Activated CD4-positive, alpha-beta T cell treated with anti-CD3 and anti-CD28 coated beads, Interleukin-2, amount 50 U/mL, for 48 hours (primary cell): ENCODE data around the gene MRPS22.
"Not testable (repeated sequence)": the region's sequence is repeated elsewhere in the genome, so short reads cannot be mapped to it uniquely, and the experiment has no call there.

Experiments
- DNase-seq, 2 experiments: peaks; one replicate each; pipeline ENCODE4 v3.0.0-alpha.2; 2020

MRPS22 gene

GRCh38 chr3:139342054-139342453 is 1.8 kb upstream of the MRPS22 start:
- DNase-seq: no peak

DNA sequence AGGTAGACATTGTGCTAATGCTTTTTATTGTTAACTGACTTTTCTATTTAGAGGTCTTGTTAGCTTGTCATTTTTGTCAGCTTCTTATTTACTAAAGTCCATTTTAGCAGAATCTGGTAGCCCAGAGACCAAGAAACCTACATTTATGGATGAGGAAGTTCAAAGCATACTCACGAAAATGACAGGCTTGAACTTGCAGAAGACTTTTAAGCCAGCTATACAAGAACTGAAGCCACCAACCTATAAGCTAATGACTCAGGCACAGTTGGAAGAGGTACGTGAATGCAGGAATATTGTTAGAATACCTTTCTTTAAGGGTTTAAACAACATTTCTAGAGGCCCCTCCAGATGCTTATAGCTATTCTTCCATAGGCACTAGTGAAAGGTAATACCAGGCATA is 3.0 kb downstream of the MRPS22 start:
- DNase-seq: no peak

GRCh38 chr3:139353920-139354556 is 10.2 kb downstream of the MRPS22 start:
- DNase-seq: no peak

GRCh38 chr3:139354661-139355060 is 10.8 kb downstream of the MRPS22 start:
- no peak for DNase-seq

DNA sequence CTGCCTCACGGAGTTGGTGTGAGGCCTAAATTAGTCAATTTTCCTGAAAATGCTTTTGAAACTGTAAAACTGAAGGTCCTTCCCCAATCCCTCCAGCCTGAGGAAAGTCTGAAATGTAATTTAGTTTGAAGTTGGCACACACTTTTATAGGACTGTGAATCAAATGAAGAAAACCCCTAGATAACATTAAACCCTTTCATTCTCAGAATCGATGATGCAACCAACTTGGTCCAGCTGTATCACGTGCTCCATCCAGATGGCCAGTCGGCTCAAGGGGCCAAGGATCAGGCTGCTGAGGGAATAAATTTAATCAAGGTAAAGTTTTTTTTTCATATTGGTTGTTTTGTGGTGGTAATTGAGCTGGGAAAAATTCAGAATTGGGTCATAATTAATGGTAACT is 11.7 kb downstream of the MRPS22 start:
- no peak for DNase-seq

DNA sequence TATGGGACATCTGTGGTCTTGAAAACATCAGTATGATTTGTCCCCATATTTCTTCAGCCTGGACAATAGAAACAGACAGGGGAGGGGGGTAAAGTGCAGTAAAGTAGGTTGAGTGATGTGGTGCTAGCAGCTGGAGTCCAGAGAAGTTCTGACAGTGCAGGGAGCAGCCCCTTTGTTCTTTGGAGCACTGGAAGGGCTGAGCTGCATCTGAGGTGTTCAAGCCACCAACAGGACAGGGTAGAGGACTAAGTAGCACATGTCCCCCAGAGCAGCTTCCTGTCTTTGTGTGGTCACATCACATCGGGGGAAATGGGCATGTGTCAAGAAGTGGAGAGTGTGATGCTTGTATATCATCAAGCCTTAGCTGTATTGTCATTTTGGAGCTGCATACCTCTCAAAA is 12.1 kb downstream of the MRPS22 start:
- DNase-seq: no peak

GRCh38 chr3:139357899-139358298 is 14.1 kb downstream of the MRPS22 start:
- DNase-seq: peak in 1 of 2 experiments; percentile 10

DNA sequence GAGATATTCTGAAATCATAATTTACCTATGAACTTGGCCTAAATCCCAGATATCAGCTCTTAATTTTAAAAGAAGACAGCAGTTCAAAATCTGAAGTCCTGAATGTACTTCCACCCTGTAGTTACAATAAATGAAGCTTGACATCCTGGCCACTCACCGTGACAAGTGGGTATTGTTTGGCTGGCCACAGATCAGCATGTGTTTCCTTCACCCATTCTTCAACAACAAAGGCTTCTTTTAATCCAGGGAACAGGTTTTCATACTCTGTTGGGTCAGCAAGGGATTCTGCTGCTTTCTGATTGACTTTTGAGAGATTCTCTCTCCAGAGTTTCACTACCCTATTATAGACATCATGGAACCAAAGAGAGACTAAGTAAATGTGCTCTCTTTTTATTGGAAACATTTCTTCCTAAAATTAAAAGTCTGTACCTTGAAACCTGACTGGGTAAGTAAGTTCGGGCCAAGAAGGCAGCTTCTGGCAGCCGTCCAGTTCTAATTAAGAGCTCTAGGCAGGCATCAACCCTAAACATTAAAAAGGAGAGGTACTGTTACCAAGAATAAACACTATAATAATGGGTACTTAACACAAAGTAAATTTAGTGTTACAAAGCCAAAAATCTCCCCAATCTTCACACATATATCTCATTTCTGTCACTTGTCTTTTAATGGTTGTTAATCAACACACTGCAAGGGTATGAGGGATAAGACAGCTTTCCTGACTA is 15.2 kb downstream of the MRPS22 start:
- no peak for DNase-seq

- DNase-seq: no peak
Observed at GRCh38 chr3:139361276-139361675, 17.5 kb downstream of the MRPS22 start.

DNA sequence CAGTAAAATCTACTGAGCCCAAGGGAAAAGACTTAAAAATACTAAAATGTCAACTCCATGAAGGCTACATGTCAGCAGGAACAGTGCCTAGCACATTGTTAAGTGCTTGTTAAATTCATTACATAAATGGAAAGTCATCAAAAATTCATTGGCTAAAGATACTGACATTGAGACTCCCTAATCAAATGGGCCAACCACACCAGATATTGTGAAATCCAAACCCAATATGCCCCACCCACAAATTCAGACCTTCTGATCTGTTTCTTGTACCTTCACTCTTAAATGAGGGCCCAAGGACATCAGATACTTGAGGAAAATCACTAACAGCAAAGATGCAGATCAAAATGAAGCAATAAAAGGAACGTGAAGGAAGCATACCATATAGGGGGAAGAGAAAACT is 20.7 kb downstream of the MRPS22 start:
- no peak for DNase-seq

GRCh38 chr3:139374099-139374498 is 30.3 kb downstream of the MRPS22 start:
- no peak for DNase-seq

DNA sequence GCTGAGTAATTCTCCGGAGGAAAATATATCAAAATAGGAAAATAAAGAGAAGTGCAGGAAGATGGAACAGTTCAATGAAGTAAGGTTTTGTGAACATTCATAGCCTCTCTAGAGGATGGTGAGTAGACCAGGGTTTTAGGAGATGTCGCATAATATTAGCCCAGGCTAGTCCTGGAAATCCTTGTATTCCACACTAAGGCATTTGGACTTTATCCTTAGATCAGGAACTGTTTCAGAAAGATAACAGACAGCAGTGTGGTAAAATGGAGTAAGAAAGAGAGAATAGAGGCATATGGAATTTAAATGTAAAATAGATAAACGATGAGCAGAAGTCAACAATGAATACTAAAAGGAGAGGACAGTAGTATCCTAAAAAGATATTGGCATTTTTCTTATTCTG is 33.6 kb downstream of the MRPS22 start:
- no peak for DNase-seq

DNA sequence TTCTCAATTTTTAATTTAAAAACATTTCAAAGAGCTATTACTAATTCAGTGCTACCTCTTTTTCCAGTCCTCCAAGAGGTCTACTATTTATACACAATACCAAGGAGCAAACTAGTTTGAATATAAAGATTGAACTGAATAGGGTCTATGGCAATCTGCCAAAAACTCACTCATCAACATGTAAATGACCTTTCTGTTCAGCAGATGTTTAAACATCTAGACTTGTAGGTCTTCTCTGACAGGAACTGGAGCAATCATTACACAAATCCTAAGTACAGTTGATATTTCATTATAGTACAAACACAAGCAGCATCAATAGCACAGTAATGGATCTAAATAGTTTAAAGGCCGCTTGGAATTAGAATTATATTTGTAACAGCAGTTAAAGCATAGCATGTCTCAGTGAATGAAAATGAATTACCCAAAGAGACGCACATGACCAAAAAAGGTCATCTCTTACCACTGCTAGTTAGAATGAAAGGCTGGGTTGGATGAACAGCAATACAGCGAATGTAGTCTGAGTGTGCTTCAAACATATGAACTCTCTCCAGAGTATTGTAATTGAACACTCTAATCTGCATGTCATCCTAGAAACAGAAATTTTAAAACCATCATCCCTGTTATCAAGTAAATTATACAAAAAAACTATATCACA is 34.9 kb downstream of the MRPS22 start:
- DNase-seq: no peak

- DNase-seq: no peak
Observed at GRCh38 chr3:139380575-139380974, 36.8 kb downstream of the MRPS22 start.

DNA sequence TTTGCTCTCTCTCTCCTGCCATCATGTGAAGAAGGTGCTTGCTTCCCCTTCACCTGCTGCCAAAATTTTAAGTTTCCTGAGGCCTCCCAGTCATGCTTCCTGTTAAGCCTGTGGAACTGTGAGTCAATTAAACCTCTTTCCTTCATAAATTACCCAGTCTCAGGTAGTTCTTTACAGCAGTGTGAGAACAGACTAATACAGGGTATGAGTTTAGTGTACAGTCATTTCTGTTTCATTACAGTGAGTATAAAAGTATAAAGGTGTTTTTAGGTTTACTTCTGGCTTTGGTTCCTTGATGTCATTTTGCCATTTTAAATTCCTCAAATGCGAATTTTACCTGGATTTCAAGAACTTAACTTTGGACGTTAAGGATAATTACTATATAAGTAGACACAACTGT is 38.5 kb downstream of the MRPS22 start:
- DNase-seq: not testable (repeated sequence)

DNA sequence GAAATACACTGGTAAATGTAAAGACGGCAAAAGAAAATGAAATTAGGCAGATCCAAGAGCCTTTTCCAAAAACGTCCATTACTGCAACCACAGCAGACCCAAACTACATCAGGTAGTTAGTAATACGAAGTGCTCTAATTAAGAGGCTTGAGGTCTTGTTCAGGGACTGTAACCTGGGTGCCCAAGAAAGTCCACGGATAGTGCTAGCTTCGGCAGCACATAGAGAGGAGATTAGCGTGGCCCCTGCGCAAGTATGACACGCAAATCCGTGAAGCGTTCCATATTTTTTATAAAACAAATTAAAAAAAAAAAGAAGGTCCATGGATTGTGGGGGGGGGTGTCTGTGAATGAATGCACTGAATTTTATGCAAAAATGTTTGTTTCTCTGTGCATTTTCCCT is 44.3 kb downstream of the MRPS22 start:
- no peak for DNase-seq

DNA sequence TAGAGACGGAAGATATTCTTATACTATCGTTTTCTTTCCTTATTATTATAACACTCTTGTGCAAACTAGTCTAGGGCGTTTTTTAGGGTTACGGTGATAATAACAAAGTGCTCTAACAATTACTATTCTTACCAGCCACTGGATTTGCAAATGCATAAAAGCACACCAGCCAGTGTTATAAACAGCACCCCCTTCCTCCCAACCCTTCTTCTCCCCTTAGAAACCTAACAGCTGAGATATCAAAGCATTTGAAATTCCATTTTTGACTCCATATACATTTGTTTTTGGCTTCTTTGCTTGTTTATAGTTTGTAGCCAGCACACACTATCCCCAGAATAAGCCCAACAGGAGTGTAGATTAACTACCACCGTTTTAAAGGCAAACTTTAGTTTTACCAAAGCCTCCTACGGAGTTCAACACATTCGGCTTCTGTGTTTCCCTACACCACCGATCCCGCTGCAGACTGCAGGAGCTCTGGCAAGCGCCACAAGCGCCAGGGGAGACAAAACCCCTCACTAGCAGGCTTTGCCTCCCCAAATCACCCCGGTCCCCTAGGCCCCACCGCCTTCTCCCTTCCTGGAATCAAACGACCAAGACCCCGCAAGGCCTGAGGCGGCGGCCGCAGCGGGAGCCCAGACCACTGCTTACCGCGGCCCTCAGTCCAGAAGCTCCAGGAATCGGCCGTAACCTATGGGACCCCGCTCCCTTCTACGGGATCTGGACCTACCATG is 45.2 kb downstream of the MRPS22 start:
- peak in 1 of 2 experiments; percentile 34 for DNase-seq

DNA sequence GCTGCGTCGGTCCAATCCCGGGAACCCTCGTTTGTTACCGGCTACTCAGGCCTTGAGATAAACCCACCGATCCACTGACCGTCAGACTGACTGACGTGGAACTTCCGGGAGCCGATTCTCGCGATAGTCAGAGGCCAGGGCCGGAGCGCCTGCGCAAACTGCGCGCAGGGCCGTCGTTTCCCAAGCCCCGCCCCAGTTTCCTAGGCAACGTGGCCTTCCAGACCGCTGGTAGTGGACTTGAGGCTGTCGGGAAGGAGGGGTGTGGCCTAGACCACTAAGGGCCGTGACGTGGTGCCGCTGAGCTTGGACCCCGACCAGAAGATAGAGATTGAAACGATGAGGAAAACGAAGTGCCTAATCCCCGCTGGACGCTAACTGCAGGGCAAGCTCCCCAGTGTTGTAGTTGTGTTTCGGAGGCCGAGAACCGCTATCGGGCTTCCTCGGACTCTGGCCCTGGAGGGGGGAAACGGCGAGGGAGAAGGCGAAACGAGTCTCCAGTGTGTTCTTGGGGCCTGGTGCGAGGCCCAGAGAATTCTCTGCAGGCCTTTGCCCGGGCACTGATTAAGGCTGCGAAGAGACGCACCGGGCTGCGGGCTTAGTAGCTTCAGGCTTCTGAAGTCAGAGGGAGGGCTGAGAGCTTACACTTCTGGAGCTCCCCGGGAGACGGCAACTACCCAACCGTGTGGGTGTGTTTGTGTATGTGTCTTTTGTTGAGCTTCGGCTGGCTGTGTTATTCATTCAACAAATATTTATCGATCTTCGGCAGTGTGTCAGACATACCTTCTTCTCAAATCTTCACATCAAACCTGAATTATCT is 45.9 kb downstream of the MRPS22 start, which contains the start of gene COPB2:
Gene COPB2 (minus strand): TSS at position 96 of the 817 bp plus-strand sequence. CDS start 97 bp downstream, outside the sequence.
- peak; percentile 99 for DNase-seq

GRCh38 chr3:139394116-139394515 is 50.3 kb downstream of the MRPS22 start:
- DNase-seq: no peak

DNA sequence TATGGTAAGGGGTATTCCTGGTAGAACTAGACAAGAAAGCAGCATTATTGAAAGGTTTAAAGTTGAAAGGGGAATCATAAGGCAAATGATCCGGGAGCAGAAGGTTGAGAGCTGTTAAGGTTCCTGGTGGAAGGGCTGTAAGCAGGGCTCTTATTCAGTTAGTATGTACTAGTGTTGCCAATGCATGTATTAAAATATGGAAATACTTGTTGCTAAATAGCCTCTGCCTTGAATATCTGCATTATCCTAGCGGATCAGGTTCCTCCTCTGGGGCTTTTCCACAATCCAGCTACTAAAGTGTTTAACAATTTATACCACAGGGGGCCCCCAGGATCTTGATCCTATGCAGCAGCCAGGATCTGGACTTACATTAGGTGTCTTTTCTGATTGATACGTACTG is 52.9 kb downstream of the MRPS22 start:
- no peak for DNase-seq

DNA sequence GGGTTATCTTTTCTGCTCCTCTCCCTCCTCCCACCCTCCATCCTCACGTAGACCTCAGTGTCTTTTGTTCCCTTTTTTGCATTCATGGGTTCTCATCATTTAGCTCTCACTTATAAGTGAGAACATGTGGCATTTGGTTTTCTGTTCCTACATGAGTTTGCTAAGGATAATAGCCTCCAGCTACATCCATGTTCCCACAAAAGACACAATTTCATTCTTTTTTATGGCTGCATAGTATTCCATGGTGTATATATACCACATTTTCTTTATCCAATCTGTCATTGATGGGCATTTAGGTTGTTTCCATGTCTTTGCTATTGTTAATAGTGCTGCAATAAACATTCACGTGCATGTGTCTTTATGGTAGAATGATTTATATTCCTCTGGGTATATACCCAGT is 57.3 kb downstream of the MRPS22 start:
- not testable (repeated sequence) for DNase-seq
